SKM-1 (cell line): ENCODE measurements around the gene SH2D1B.

Experiments
- DNase-seq: peaks from one replicate; lab custom pipeline; 2025; ENCODE audit not compliant: unreplicated experiment; lab: John Stamatoyannopoulos, UW

The SH2D1B gene

DNA sequence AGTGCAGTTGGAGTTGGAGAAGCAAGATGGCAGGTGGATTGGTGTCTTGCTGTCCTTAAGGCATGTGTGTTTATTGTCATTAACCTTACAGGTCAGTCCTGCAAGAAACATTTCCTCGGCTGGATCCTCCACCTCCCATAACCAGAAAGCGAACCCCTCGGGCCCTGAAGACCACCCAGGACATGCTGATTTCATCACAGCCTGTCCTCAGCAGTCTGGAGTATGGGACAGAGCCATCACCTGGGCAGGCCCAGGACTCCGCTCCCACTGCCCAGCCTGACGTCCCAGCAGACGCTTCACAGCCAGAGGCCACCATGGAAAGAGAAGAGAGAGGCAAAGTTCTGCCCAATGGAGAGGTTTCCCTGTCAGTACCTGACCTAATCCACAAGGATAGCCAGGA is 28.8 kb downstream of the SH2D1B start:
- DNase-seq: no peak

- no peak for DNase-seq
Measured at GRCh38 chr1:162381941-162382750, 29.8 kb downstream of the SH2D1B start.

GRCh38 chr1:162381383-162381782 is 30.6 kb downstream of the SH2D1B start, which contains the start of gene C1orf226:
TSS of gene C1orf226 (plus strand) at chr1:162381728. CDS start at chr1:162381902, 174 bp downstream.
- DNase-seq: no peak

DNA sequence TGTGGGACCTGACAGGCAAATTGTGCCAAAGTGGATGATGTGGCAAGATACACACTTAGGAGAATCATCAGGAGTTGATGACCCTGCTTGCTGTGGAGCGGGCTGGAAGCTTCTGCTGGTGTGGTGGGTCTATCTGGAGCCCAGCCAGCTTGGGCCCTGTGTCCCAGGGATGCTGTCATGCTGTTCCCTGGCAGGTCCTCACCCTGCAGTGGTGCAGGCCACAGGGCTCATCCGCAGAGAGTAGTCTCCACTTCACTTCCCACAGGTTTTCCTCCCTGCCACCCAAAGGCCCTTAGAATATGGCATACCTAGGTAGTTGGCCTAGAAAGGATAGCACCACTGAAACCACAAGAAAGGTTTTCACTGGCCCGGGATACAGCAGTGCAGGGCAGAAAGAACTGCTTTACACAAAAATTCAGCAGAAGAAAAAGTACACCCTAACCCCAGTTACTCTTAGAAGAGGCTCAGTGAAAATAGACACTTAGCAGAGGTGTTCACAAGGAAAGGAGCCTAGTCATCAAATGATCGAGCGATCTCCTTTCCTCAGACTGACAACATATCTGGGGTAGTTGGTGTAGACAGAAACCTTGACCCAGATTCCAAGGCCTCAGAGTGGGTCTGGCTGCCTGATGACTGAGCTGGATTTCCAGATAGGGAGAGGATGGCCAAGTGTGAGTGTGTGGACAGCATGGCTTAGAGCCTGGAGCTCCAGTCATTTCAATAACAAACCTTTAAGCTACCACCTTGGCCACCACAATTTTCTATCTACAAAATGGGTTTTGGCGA is 31.7 kb downstream of the SH2D1B start:
- no peak for DNase-seq

GRCh38 chr1:162376691-162377090 is 35.2 kb downstream of the SH2D1B start, which contains the start of gene SPATA46:
TSS of gene SPATA46 (minus strand) at chr1:162376854. CDS start at chr1:162376790, 64 bp downstream.
- no peak for DNase-seq

- DNase-seq: no peak
Measured at GRCh38 chr1:162375463-162375862, 36.5 kb downstream of the SH2D1B start.

DNA sequence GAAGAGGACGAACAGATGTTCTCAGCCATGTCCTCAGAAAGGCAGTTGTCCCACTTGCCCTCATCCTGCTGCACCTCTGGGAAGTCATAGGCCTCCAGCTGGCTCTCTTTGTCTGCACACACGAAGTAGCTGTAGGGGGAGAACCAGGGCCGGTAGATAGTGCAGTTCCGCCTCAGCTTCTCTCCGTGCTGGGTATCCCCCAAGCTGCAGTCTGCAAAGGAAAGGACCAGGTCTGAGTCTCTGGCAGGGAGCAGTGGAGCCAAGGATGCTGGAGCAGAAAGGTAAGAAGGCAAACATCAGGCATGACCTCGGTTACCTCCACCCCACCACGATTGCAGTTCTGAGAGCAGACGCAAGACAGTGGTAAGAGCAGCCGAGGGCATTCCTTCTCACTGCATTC is 37.5 kb downstream of the SH2D1B start:
- no peak for DNase-seq

GRCh38 chr1:162373541-162374260 is 38.2 kb downstream of the SH2D1B start:
- DNase-seq: no peak

DNA sequence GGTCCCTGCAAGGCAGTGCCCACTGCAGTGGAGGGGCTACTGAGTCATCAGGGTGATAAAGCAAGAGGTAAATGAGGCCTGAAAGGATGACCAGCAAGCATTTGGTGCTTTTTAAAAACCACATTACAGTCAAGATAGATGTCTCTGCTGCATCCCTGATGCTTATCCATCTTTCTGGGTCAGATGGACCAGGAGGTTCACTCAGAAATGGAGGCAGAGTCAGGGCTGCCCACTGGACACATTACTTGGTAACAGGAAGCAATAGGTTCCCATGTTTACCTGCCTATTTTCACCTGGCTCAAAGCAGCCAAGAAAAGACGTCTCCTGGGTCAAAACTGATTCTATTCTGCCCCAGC is 38.9 kb downstream of the SH2D1B start:
- no peak for DNase-seq

DNA sequence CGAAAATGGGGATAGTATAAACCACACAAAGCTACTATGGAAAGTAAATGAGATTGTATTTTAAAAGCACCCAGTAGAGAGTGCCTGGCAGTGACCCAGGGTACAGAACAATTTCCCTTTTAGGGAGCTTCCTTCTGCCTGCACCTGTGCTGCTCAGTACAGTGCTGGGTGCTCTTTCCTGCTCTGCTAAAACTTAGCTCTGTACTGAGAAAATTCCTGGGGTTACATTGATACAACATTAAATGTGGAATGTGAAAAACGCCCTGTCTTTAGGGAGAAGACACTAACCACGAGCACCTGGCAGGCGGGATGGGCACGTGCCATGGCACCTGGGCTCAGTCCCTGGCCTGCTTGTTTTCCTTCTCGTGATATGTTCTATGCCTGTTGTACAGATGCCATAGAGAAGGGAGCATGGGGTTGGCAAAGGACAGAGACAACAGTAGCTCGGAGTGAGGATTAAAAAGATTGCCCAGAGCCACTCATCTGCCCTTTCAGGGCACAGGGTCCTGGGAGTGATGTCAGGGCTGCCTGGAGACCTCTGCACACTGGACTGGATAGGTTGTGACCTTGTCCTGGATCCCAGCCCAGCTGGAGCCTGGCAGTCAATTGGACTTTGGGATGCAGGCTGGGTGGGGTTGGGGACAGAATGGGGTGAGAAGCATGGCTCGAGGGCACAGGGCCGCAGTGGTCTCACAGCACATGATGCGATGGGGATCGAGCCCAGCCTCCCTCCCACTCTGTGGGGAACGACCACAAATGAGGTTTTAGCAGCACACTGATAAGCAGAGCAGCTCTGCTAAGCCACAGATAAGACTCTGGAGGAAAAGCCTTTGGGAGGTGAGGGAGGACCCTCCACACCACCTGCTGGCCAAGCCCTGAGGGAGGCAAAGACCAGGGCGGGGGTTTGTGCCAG is 39.5 kb downstream of the SH2D1B start:
- no peak for DNase-seq

GRCh38 chr1:162371611-162372010 is 40.3 kb downstream of the SH2D1B start:
- no peak for DNase-seq

GRCh38 chr1:162370721-162371120 is 41.2 kb downstream of the SH2D1B start:
- DNase-seq: no peak

DNA sequence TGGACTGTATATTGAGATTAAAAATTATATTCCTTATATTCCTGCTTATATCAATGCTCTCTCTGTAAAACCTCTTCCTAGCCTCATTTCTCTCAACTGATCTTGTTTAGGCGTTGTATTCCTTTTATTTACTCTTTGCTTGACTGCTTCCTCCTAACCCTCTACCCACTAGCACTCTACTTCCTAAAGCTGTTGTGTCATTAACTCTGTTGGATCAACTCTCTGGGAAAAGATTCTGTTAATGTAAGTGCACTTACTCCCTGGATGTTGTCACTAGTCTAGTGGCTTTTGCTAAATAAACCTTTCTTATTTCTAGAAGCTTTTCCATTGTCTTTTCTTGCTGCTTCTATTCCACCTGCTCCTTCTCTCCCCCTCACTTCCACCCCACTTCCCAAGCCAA is 41.8 kb downstream of the SH2D1B start:
- DNase-seq: no peak

- DNase-seq: no peak
Measured at GRCh38 chr1:162369571-162369970, 42.4 kb downstream of the SH2D1B start.

GRCh38 chr1:162368451-162368850 is 43.5 kb downstream of the SH2D1B start:
- DNase-seq: no peak

DNA sequence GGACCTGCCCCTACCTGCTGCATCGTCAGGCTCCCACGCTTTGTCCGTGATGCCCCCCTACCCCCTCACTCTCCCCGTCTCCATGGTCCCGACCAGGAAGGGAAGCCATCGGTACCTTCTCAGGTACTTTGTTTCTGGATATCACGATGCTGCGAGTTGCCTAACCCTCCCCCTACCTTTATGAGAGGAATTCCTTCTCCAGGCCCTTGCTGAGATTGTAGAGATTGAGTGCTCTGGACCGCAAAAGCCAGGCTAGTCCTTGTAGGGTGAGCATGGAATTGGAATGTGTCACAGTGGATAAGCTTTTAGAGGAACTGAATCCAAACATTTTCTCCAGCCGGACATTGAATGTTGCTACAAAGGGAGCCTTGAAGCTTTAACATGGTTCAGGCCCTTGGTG is 44.2 kb downstream of the SH2D1B start:
- no peak for DNase-seq

DNA sequence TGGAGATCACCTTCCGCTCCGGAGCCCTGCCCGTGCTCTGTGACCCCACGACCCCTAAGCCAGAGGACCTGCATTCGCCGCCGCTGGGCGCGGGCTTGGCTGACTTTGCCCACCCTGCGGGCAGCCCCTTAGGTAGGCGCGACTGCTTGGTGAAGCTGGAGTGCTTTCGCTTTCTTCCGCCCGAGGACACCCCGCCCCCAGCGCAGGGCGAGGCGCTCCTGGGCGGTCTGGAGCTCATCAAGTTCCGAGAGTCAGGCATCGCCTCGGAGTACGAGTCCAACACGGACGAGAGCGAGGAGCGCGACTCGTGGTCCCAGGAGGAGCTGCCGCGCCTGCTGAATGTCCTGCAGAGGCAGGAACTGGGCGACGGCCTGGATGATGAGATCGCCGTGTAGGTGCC is 44.9 kb downstream of the SH2D1B start:
- no peak for DNase-seq

- DNase-seq: no peak
Measured at GRCh38 chr1:162366671-162367070, 45.3 kb downstream of the SH2D1B start.

DNA sequence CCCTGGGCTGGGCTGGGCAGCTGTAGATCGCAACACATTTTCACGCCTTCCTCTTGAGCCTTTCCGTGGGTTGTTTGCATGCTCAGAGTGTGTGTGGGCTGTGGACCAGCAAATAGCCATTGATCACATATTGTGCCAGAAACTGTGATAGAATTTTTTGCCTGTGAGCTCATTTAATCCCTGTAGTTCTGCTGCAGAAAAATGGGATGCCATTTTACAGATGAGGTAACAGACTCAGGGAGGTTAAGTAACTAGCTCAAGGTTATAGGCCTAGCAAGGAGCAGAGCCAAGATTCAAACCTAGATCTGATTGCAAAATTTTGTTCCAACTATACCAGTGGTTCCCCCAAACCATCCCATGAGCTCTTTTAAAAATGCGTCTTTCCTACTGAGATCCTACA is 45.8 kb downstream of the SH2D1B start:
- DNase-seq: no peak

- DNase-seq: no peak
Measured at GRCh38 chr1:162365284-162366020, 46.5 kb downstream of the SH2D1B start.
